Measurements from ENCODE around the gene COL20A1. TPM values are rescaled to one million over a fixed set of nuclear protein-coding genes. Genes with fewer than 3 reads are reported as not detected.

COL20A1 gene
- total and polyA plus RNA-seq, 12 donors = 0.26 to 0.30 TPM; not detected in 10

DNA sequence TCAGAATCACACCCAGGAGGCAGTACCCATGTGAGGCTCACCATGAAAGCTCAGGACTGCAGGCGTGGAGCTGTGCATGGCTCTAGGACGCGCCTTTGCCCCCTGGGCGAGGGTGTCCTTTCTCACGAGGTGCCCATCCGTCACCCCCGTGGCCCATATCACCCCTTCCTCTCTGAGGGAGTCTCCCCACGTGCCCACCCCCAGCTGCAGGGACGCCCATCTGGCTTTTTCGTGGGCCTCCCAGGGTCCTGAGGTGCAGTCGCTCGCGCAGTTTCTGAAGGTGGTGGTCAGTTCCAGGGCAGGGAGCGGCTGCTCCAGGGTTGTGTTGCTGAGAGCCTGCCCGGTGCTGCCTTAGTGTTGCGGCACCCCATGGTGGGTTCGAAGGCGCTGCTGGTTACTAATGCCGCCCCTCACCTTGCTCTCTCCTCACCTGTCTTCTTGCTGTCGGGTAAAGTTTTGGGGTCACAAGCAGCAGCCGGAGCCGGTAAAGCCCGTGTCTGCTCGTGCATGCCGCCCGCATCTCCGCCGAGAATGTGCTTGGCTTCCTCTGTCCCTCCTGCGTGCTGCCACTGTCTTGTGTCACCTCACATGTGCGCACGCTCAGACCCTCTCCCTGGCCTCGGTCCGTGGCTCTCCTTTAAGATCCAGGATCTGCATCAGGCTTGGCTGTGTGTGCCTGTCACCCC lies 9.4 kb upstream of the COL20A1 start:
- no peaks in the 10 kb centered on the region for H3K9me3 ChIP-seq
- ATAC-seq = no peak
- H3K4me1 ChIP-seq = peaks cover 0 to 5% (median 0%) of the 10 kb centered on the region in 9 donors
- 92 to 95% methylated on average over 33 of the region's 33 CpGs for WGBS, 2 donors
- no peaks in the 10 kb centered on the region for H3K27me3 ChIP-seq
- H3K27ac ChIP-seq = no peak overlapping the region
- intact Hi-C loops (cut with DNase I) = no loop called here
- peak in 1 of 2 donors; percentile 7 for DNase-seq
- TF ChIP-seq, protein P1, sequence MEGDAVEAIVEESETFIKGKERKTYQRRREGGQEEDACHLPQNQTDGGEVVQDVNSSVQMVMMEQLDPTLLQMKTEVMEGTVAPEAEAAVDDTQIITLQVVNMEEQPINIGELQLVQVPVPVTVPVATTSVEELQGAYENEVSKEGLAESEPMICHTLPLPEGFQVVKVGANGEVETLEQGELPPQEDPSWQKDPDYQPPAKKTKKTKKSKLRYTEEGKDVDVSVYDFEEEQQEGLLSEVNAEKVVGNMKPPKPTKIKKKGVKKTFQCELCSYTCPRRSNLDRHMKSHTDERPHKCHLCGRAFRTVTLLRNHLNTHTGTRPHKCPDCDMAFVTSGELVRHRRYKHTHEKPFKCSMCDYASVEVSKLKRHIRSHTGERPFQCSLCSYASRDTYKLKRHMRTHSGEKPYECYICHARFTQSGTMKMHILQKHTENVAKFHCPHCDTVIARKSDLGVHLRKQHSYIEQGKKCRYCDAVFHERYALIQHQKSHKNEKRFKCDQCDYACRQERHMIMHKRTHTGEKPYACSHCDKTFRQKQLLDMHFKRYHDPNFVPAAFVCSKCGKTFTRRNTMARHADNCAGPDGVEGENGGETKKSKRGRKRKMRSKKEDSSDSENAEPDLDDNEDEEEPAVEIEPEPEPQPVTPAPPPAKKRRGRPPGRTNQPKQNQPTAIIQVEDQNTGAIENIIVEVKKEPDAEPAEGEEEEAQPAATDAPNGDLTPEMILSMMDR (IDR thresholded peaks at IDR 0.05) = no peak
- no peak overlapping the region for H3K4me3 ChIP-seq
- H3K36me3 ChIP-seq = peaks cover 0 to 98% (median 25%) of the 10 kb centered on the region in 9 donors

DNA sequence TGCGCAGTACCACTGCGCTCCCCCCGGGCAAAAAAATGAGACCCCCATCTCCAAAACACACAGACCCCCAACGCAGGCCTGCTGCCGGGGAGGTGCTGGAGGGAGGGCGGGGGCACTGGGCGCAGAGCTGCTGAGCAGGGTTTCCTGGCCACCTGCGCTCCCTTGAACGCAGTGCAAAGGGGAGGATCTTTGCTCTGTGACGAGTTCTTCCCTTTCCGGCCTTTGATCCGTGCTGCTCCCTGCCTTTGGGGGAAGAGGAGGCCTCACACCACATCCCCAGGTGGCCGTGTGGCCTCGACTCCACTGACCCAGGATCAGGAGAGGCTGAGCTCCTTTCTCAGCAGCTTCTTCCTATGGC lies 8.9 kb upstream of the COL20A1 start:
- peak in 3 of 8 donors; percentile 6 to 17 (median 6) for ATAC-seq
- peak in 1 of 2 donors; percentile 12 for DNase-seq
- 74 to 86% methylated on average over 14 of the region's 14 CpGs for WGBS, 2 donors
- Histone ChIP-seq H3K4me1 (peaks cover 0 to 4% (median 0%) of the 10 kb centered on the region in 9 donors), H3K9me3 (no peaks in the 10 kb centered on the region), H3K36me3 (peaks cover 0 to 98% (median 27%) of the 10 kb centered on the region in 9 donors), H3K27me3 (no peaks in the 10 kb centered on the region), H3K4me3 (peak overlapping the region in 1 of 10 donors; percentile 13), H3K27ac (peak overlapping the region in 1 of 10 donors; percentile 31)
- intact Hi-C loops (cut with DNase I) = no loop called here
- TF ChIP-seq, protein P1 (IDR thresholded peaks at IDR 0.05) = no peak

DNA sequence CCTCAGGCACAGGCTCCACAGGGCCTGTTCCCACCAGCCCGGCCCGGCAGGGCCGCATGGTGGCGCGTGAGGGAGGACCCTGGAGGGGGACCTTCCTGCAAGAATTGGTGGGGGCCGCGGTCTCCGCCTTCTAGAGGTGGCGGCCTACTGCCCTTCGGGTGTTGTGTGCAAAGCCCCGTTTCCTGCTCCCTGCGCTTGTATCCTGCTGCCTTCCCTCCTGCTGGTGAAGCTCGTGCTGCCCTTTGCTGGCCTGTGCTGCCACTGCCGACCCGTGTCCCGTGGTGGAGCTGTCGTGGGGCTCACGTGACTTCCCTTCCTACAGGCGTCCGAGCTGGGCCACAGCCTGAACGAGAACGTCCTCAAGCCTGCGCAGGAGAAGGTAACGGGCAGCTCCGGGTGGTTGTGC lies 8.4 kb upstream of the COL20A1 start:
- Histone ChIP-seq H3K4me1 (no peaks in the 10 kb centered on the region), H3K9me3 (no peaks in the 10 kb centered on the region), H3K4me3 (peak overlapping the region in 1 of 10 donors; percentile 13), H3K36me3 (peaks cover 0 to 97% (median 23%) of the 10 kb centered on the region in 9 donors), H3K27me3 (no peaks in the 10 kb centered on the region), H3K27ac (peak overlapping the region in 1 of 10 donors; percentile 31)
- TF ChIP-seq, protein P1 (IDR thresholded peaks at IDR 0.05) = no peak
- DNase-seq (no peak), ATAC-seq (no peak)
- intact Hi-C loops (cut with DNase I) = no loop called here
- 78 to 83% methylated on average over 25 of the region's 25 CpGs for WGBS, 2 donors

DNA sequence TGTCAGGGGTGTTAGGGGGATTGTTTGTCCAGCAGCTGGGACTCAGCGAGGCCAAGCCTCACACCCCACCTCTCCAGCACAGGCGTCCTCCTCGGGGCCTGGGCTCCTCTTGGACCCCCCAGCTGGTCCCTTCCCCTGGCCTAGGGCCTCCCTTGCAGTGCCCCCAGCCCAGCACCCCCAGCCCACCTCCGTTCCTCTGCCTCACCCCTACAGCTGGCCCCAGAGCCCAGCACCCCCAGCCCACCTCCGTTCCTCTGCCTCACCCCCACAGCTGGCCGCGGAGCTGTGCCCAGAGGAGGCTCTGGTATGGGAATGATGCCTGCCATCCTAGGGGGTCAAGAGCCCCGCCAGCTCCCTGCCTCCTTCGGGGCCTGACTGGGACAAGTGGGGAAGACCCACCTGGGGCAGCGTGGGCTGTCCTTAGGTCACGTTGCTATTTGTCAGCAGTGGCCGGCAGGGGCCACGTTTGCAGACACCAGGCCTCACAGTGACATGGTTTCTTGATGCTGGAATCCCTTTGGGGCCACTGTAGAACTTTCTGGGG lies 7.9 kb upstream of the COL20A1 start:
- 86 to 92% methylated on average over 13 of the region's 13 CpGs for WGBS, 2 donors

More for the DNA sequence above, 7.9 kb upstream of the COL20A1 start:
- H3K27ac ChIP-seq = no peak overlapping the region
- H3K9me3 ChIP-seq = no peaks in the 10 kb centered on the region
- intact Hi-C loops (cut with DNase I) = no loop called here
- peak in 1 of 2 donors; percentile 14 for DNase-seq
- peaks cover 0 to 95% (median 20%) of the 10 kb centered on the region in 9 donors for H3K36me3 ChIP-seq
- H3K4me1 ChIP-seq = no peaks in the 10 kb centered on the region
- no peaks in the 10 kb centered on the region for H3K27me3 ChIP-seq
- no peak for ATAC-seq
- no peak overlapping the region for H3K4me3 ChIP-seq
- TF ChIP-seq, protein P1 (IDR thresholded peaks at IDR 0.05) = no peak

Data from heart right ventricle (tissue), 16 donors.